BLaER1 treated with 17β-estradiol and CSF1 and Interleukin-3, amounts not matched to agents 10 nM and 100 nM (cell line): ENCODE results near the gene NALCN.

Experiments
- H3K27ac ChIP-seq, 11 experiments: shearing (Covaris generic); formaldehyde crosslinking; 2 replicates each; pipeline ENCODE4 v1.8.1; 2022
- H3K27me3 ChIP-seq, 11 experiments: shearing (Covaris generic); formaldehyde crosslinking; 2 replicates each; pipeline ENCODE4 v1.8.1; 2022
- H3K36me3 ChIP-seq, 11 experiments: shearing (Covaris generic); formaldehyde crosslinking; 2 replicates each; pipeline ENCODE4 v1.8.1; 2022
- H3K4me1 ChIP-seq, 10 experiments: shearing (Covaris generic); formaldehyde crosslinking; 2 replicates each; pipeline ENCODE4 v1.8.1; 2022
- H3K4me2 ChIP-seq, 11 experiments: shearing (Covaris generic); formaldehyde crosslinking; 2 replicates each; pipeline ENCODE4 v1.8.1; 2022
- H3K4me3 ChIP-seq, 10 experiments: shearing (Covaris generic); formaldehyde crosslinking; 2 replicates each; pipeline ENCODE4 v1.8.1; 2022
- H3K9ac ChIP-seq, 11 experiments: shearing (Covaris generic); formaldehyde crosslinking; 2 replicates each; pipeline ENCODE4 v1.8.1; 2022
- H3K9me3 ChIP-seq, 11 experiments: shearing (Covaris generic); formaldehyde crosslinking; replicated peaks in 1 of 11; 2 replicates each; pipeline ENCODE4 v1.8.1; 2022
- H4K20me1 ChIP-seq, 11 experiments: shearing (Covaris generic); formaldehyde crosslinking; 2 replicates each; pipeline ENCODE4 v1.8.1; 2022
- Cebpa-rat ChIP-seq, 11 experiments: shearing (Covaris generic); IDR thresholded peaks; 2 replicates each; pipeline ENCODE4 v1.8.1; 2022

The NALCN gene

DNA sequence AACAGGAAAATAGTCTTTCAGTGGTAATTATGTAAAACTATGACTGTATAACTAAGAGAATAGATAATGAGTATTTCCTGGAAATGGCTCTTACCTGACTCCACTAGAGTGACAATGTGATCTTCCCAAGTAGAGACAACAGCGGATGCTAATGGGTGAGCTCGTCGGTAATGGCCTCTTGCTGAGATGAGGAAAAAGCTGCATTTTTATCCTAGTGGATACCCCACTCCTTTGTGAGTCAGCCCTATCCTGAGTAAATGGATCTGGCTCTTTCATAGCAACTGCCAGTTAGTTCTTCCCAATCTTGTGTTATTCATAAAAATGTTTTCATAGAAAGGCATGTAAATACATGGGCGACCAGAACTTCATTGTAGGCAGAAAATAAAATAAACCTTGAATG lies 299.5 kb downstream of the NALCN start:
- Histone ChIP-seq H3K36me3 (no peaks in the 10 kb centered on the region), H3K9ac (no peak overlapping the region), H3K4me2 (no peak overlapping the region), H3K4me1 (no peaks in the 10 kb centered on the region), H3K9me3 (no peaks in the 10 kb centered on the region), H3K27ac (no peak overlapping the region), H4K20me1 (no peaks in the 10 kb centered on the region), H3K27me3 (no peaks in the 10 kb centered on the region), H3K4me3 (no peak overlapping the region)
- no peak for TF ChIP-seq Cebpa-rat (IDR thresholded peaks at IDR 0.05)

DNA sequence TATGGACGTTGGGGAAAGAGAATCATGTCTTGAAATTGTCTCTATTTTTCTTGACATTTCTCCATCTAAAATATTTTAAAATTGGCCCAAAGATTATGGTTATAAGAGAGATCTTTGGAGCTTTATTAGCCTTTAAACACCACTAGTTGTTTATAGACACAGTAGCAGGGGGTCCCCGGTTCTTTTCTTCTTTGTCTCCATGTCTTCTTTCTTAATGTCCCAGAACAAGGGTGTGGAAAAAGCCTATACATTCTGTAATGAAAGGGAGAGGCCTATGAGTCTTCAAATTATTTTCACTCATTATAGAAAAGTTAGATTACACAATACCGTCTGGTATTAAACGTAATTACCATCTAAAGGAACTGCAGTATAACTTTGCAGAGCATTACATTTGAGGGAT lies 300.0 kb downstream of the NALCN start:
- H3K27me3 ChIP-seq, result no peaks in the 10 kb centered on the region
- H3K9me3 ChIP-seq, result peaks cover 0 to 4% (median 1%) of the 10 kb centered on the region in 11 experiments; a peak in 4 of 22 replicates
- H3K27ac ChIP-seq, result no peak overlapping the region
- H3K4me1 ChIP-seq, result no peaks in the 10 kb centered on the region
- no peak overlapping the region for H3K9ac ChIP-seq
- H3K4me3 ChIP-seq, result no peak overlapping the region
- H3K36me3 ChIP-seq, result no peaks in the 10 kb centered on the region
- no peak overlapping the region for H3K4me2 ChIP-seq
- no peaks in the 10 kb centered on the region for H4K20me1 ChIP-seq
- TF ChIP-seq Cebpa-rat (IDR thresholded peaks at IDR 0.05), result no peak

DNA sequence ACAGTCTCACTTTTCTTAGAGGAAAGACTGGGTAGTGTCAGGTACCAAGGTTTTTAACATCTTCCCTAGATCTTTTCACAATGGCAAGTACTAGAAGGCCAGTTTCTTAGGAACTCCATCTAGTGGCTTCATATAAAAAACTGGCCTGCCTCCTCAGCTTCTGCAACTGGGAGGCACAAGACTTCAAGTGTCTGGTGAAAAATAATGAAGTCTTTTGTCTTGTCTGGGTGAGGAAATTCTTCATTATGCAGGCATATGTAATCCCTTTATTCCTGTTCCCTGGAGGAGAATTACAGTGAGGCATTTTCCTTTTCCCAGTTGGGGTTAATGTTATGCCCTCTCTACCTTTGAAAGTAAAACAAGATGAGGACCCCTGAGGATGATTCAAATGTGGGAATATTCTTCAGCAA lies 300.5 kb downstream of the NALCN start:
- Histone ChIP-seq H3K4me2 (no peak overlapping the region), H4K20me1 (no peaks in the 10 kb centered on the region), H3K4me1 (no peaks in the 10 kb centered on the region), H3K9me3 (peaks cover 0 to 9% (median 6%) of the 10 kb centered on the region in 11 experiments; a peak in 5 of 22 replicates), H3K4me3 (no peak overlapping the region), H3K27me3 (no peaks in the 10 kb centered on the region), H3K9ac (no peak overlapping the region), H3K36me3 (no peaks in the 10 kb centered on the region), H3K27ac (no peak overlapping the region)
- no peak for TF ChIP-seq Cebpa-rat (IDR thresholded peaks at IDR 0.05)

DNA sequence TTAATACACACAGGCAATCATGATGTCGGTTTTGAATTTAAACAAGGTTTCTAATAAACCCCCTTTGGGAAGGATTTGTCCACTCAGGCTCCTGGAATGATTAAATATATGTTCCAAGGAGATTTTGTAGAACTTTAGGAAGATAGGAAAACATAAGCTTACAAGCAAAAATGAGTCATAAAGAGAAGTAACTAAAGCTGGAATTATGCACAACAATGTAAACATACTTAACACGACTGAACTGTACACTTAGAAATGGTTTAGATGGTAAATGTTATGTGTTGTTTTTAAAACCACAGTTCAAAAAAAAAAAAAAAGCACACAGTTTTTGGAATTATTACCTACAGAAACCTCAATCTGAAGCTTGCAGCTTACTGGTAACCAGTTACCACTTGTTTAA lies 304.4 kb downstream of the NALCN start:
- Histone ChIP-seq H3K27ac (no peak overlapping the region), H3K4me2 (no peak overlapping the region), H3K4me1 (no peaks in the 10 kb centered on the region), H3K27me3 (no peaks in the 10 kb centered on the region), H3K36me3 (no peaks in the 10 kb centered on the region), H3K9ac (no peak overlapping the region), H4K20me1 (no peaks in the 10 kb centered on the region), H3K4me3 (no peak overlapping the region), H3K9me3 (peaks cover 4 to 16% (median 11%) of the 10 kb centered on the region in 11 experiments; a peak in 17 of 22 replicates)
- TF ChIP-seq Cebpa-rat (IDR thresholded peaks at IDR 0.05), result no peak

DNA sequence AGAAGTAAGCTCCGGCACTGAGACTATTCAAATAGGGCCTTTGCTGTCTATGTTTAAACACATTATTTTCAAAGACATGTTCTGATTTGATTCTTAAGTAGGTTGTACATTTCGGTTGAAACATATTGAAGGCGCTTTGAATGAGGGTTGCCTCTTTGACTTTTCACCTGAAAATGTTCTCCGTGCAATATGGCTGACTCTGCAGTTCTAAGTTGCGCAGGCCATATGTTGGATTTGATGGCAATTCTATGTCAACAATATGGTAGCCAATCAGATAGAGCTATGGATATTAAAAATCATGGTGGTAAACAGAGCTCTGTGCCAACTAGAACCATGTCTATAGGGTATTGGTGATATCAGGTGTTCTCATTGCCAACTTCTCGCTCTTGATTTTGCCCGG lies 307.3 kb downstream of the NALCN start:
- H3K9ac ChIP-seq, result no peak overlapping the region
- no peak for TF ChIP-seq Cebpa-rat (IDR thresholded peaks at IDR 0.05)

DNA sequence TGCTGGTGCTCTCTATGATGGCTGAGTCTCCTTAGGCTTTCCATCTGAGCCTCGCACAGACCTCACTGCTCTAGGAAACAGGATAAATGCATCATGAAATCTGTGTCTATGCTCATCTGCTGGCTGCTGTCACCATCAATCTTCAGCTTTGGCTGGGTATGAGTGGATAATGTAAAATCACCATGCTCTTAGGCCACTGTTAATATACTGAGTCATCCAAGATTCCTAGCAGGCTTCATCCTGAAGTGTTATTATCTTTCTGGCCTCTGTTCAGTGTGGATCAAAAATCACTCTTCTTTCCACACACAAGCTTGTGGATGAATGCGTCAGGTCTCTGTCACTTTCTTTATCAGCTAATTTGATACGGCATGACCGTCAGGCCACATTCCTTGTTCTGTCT lies 317.4 kb downstream of the NALCN start:
- Histone ChIP-seq H3K9me3 (no peaks in the 10 kb centered on the region), H3K36me3 (no peaks in the 10 kb centered on the region), H3K4me2 (no peak overlapping the region), H3K27me3 (no peaks in the 10 kb centered on the region), H3K27ac (no peak overlapping the region), H3K4me3 (no peak overlapping the region), H4K20me1 (no peaks in the 10 kb centered on the region), H3K9ac (no peak overlapping the region), H3K4me1 (no peaks in the 10 kb centered on the region)
- no peak for TF ChIP-seq Cebpa-rat (IDR thresholded peaks at IDR 0.05)

More for the DNA sequence above, 307.3 kb downstream of the NALCN start:
- Histone ChIP-seq H3K27me3 (no peaks in the 10 kb centered on the region), H3K27ac (no peak overlapping the region), H3K4me3 (no peak overlapping the region), H3K36me3 (no peaks in the 10 kb centered on the region), H3K9me3 (peaks cover 14 to 28% (median 23%) of the 10 kb centered on the region in 11 experiments), H3K4me2 (no peak overlapping the region), H4K20me1 (no peaks in the 10 kb centered on the region), H3K4me1 (no peaks in the 10 kb centered on the region)

DNA sequence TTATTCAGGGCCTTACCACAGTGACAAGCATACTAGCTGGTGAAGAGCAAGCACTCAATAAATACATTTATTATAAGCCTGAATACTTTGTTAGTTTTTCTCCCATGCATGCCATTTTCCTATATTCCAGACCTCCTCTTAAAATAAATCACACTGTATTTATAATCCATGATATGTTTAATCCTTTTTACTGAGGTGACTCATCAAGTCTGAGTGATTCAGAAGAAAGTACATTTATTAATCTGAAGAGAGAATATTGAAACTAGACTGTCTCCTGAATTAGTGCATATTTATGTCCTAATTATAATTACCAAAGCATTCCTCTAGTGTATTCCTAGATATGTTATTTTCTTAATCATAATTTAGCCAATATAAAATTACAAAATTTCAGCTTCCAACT lies 323.3 kb downstream of the NALCN start:
- Histone ChIP-seq H3K36me3 (no peaks in the 10 kb centered on the region), H3K27me3 (no peaks in the 10 kb centered on the region), H3K4me3 (no peak overlapping the region), H4K20me1 (no peaks in the 10 kb centered on the region), H3K27ac (no peak overlapping the region), H3K4me1 (no peaks in the 10 kb centered on the region), H3K4me2 (no peak overlapping the region), H3K9me3 (no peaks in the 10 kb centered on the region), H3K9ac (no peak overlapping the region)
- no peak for TF ChIP-seq Cebpa-rat (IDR thresholded peaks at IDR 0.05)

DNA sequence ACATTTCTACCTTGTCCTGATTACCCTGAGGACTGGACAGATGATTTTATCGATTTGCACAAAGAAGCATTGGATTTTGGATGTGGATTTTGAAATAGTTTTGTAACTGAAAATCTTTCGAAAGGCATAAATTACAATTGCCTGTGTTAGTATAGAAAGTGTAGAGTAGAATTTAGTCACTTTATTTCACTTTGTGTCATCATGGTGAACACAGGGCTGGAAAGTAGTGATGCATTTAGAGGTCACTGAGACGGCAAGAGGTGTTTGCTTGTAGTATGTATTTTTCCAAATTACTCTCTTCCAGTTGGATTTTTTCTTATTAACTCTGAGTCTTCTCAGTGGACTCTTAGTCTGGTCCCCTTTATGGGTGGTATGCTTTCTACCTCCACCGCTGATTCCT lies 326.0 kb downstream of the NALCN start:
- Histone ChIP-seq H3K4me2 (no peak overlapping the region), H3K36me3 (no peaks in the 10 kb centered on the region)
- TF ChIP-seq Cebpa-rat (IDR thresholded peaks at IDR 0.05), result no peak

DNA sequence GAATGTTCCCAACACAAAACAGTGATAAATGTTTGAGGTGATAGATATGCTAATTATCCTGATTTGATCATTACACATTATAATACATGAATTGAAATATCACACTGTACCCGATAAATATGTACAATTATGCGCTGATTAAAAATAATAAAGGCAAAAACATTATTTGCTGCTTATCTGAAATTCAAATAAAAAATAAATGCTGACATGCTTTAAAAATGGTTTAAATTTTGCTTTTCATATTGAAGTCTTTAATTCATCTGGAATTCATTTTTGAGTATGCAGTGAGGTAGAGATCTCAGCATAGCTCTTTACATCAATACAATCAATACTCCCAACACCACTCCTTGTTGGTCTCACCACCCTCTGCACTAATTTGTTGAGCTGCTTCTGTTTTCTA lies 330.8 kb downstream of the NALCN start:
- no peaks in the 10 kb centered on the region for H3K4me1 ChIP-seq
- TF ChIP-seq Cebpa-rat (IDR thresholded peaks at IDR 0.05), result no peak
- H3K9ac ChIP-seq, result no peak overlapping the region
- H3K27me3 ChIP-seq, result no peaks in the 10 kb centered on the region
- no peaks in the 10 kb centered on the region for H3K36me3 ChIP-seq
- no peaks in the 10 kb centered on the region for H3K9me3 ChIP-seq
- no peaks in the 10 kb centered on the region for H4K20me1 ChIP-seq
- H3K27ac ChIP-seq, result no peak overlapping the region
- H3K4me3 ChIP-seq, result no peak overlapping the region
- no peak overlapping the region for H3K4me2 ChIP-seq

More for the DNA sequence above, 326.0 kb downstream of the NALCN start:
- Histone ChIP-seq H4K20me1 (no peaks in the 10 kb centered on the region), H3K9me3 (no peaks in the 10 kb centered on the region), H3K4me3 (no peak overlapping the region), H3K27me3 (no peaks in the 10 kb centered on the region), H3K27ac (no peak overlapping the region), H3K9ac (no peak overlapping the region), H3K4me1 (no peaks in the 10 kb centered on the region)

DNA sequence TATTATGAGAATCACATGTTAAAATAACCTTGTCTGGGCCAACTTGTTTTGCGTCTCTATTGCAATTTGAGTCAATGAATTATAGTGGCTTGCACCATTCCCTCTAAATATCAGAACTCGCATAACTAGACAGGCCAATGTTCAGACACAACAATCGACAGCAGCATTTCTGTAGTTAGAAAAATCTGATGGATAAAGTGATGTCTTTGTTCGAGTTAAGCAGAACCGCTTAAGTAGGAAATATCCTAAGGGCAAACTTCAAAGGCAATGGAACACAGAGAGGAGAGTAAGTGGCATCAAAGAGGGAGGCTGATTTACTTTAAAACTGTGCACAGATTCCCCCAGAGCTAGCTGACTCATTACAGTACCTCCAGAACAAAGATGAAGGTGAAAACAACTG lies 333.9 kb downstream of the NALCN start:
- Histone ChIP-seq H3K4me3 (no peak overlapping the region), H3K4me2 (no peak overlapping the region), H3K9me3 (peaks cover 15 to 23% (median 20%) of the 10 kb centered on the region in 11 experiments)

More for the DNA sequence above, 333.9 kb downstream of the NALCN start:
- Histone ChIP-seq H3K27me3 (no peaks in the 10 kb centered on the region), H4K20me1 (no peaks in the 10 kb centered on the region), H3K27ac (no peak overlapping the region), H3K4me1 (no peaks in the 10 kb centered on the region), H3K36me3 (no peaks in the 10 kb centered on the region), H3K9ac (no peak overlapping the region)
- TF ChIP-seq Cebpa-rat (IDR thresholded peaks at IDR 0.05), result no peak
